SK-N-SH (cell line): Measurements from ENCODE around the gene SH2B3. TPM values are rescaled to one million over a fixed set of nuclear protein-coding genes. Genes with fewer than 3 reads are reported as not detected.
A peak's percentile ranks its signal among the peaks of the same experiment; 100 is the strongest.

Experiments used
- CTCF ChIA-PET: fragments of 300-600, 350-600 bp; formaldehyde crosslinking; extraction: SDS; loops from one replicate; lab custom pipeline; 2021; lab: Yijun Ruan, JAX
- POLR2A ChIA-PET: fragments of 350-600 bp; sonication (Branson Sonifier 250); formaldehyde crosslinking; extraction: SDS; loops from one replicate; lab custom pipeline; 2020; ENCODE audit warnings: antibody characterized with exemption, inconsistent platforms; lab: Yijun Ruan, JAX
- DNase-seq: peaks from one replicate; pipeline ENCODE4 v3.0.0; 2012
- H2AFZ ChIP-seq: fragments of 200-600 bp; sonication (generic); 2 replicates; pipeline ENCODE4 v1.8.1; 2016; ENCODE audit warnings: antibody characterized with exemption, mild to moderate bottlenecking, low read depth
- H3F3A ChIP-seq: fragments of 200-600 bp; sonication (generic); replicated peaks from 2 replicates; pipeline ENCODE3; 2016; ENCODE audit warnings: antibody characterized with exemption, mild to moderate bottlenecking; ENCODE audit not compliant: insufficient read depth
- H3K27ac ChIP-seq, 2 experiments: fragments of 200-500 bp in 1 of 2; fragments of 200-600 bp in 1 of 2; sonication (Bioruptor generic) in 1 of 2; sonication (generic), shearing (Covaris generic) in 1 of 2; 2 replicates each; pipeline versions ENCODE4 v1.5.1 to v1.6.1; 2014 to 2016; ENCODE audit warnings: low read depth in 2 of 2, inconsistent platforms in 1 of 2, low read length in 1 of 2, mild to moderate bottlenecking in 1 of 2, mixed read lengths in 1 of 2
- H3K27me3 ChIP-seq: fragments of 200-600 bp; sonication (generic), shearing (Covaris generic); 2 replicates; pipeline ENCODE4 v1.6.1; 2016; ENCODE audit warnings: mixed run types; ENCODE audit not compliant: insufficient read depth
- H3K36me3 ChIP-seq, 2 experiments: fragments of 200-500 bp in 1 of 2; fragments of 200-600 bp in 1 of 2; sonication (Bioruptor generic) in 1 of 2; sonication (generic) in 1 of 2; replicated peaks in 1 of 2; 2 replicates each; pipeline versions ENCODE3 to v1.5.1; 2014 to 2016; ENCODE audit warnings: low read length in 1 of 2, mild to moderate bottlenecking in 1 of 2; ENCODE audit not compliant: insufficient read depth in 2 of 2, control insufficient read depth in 1 of 2
- H3K4me1 ChIP-seq, 2 experiments: fragments of 200-500 bp in 1 of 2; fragments of 200-600 bp in 1 of 2; sonication (Bioruptor generic) in 1 of 2; sonication (generic), shearing (Covaris generic) in 1 of 2; 2 replicates each; pipeline versions ENCODE4 v1.5.1 to v1.6.1; 2014 to 2016; ENCODE audit warnings: low read depth in 1 of 2, low read length in 1 of 2, mixed run types in 1 of 2; ENCODE audit not compliant: insufficient read depth in 2 of 2, control insufficient read depth in 1 of 2
- H3K4me2 ChIP-seq: fragments of 200-600 bp; sonication (generic), shearing (Covaris generic); 2 replicates; pipeline ENCODE4 v1.6.1; 2017; ENCODE audit warnings: mixed run types
- H3K4me3 ChIP-seq, 2 experiments: fragments of 200-500 bp in 1 of 2; fragments of 200-600 bp in 1 of 2; sonication (Bioruptor generic) in 1 of 2; sonication (generic), shearing (Covaris generic) in 1 of 2; 2 replicates each; pipeline versions ENCODE4 v1.5.1 to v1.8.1; 2014 to 2016; ENCODE audit warnings: low read depth in 2 of 2, inconsistent platforms in 1 of 2, low read length in 1 of 2, mild to moderate bottlenecking in 1 of 2, mixed read lengths in 1 of 2, moderate library complexity in 1 of 2
- H3K79me2 ChIP-seq: fragments of 200-600 bp; sonication (generic); 2 replicates; pipeline ENCODE4 v1.8.1; 2017; ENCODE audit warnings: mild to moderate bottlenecking; ENCODE audit not compliant: insufficient read depth
- H3K9ac ChIP-seq: fragments of 200-600 bp; sonication (generic); 2 replicates; pipeline ENCODE4 v1.6.1; 2017; ENCODE audit warnings: mixed run types
- H3K9me2 ChIP-seq: fragments of 200-600 bp; sonication (generic); 2 replicates; pipeline ENCODE4 v1.6.1; 2017; ENCODE audit warnings: mixed run types
- H3K9me3 ChIP-seq: fragments of 200-600 bp; sonication (generic); 2 replicates; pipeline ENCODE4 v1.6.1; 2017; ENCODE audit warnings: mixed run types, mild to moderate bottlenecking, moderate library complexity
- H4K20me1 ChIP-seq: fragments of 200-600 bp; sonication (generic); 2 replicates; pipeline ENCODE4 v1.6.1; 2017; ENCODE audit warnings: mild to moderate bottlenecking, mixed run types; ENCODE audit not compliant: insufficient read depth
- CHD2 ChIP-seq: fragments of 150-350 bp; IDR thresholded peaks from 2 replicates; pipeline ENCODE4 v1.6.1; 2018; ENCODE audit warnings: low read length; ENCODE audit not compliant: partially characterized antibody
- EP300 ChIP-seq, 2 experiments: IDR thresholded peaks; 2 replicates each; pipeline versions ENCODE4 v1.4.0 to v1.6.1; 2012; ENCODE audit warnings: borderline replicate concordance in 1 of 2, low read depth in 1 of 2, low read length in 1 of 2
- EZH2phosphoT487 ChIP-seq: fragments of 200-600 bp; sonication (generic); IDR thresholded peaks from 2 replicates; pipeline ENCODE4 v1.6.1; 2017; ENCODE audit warnings: low read depth, mixed run types, mild to moderate bottlenecking, antibody characterized with exemption, moderate library complexity, borderline replicate concordance
- FOSL2 ChIP-seq: IDR thresholded peaks from 2 replicates; pipeline ENCODE4 v1.4.0; 2012; ENCODE audit warnings: low read depth, mild to moderate bottlenecking, moderate library complexity, borderline replicate concordance
- JUND ChIP-seq: IDR thresholded peaks from 2 replicates; pipeline ENCODE4 v1.4.0; 2012
- MXI1 ChIP-seq: IDR thresholded peaks from 2 replicates; pipeline ENCODE4 v1.6.1; 2012; ENCODE audit warnings: mild to moderate bottlenecking, low read depth, low read length, improper control_type of control experiment
- NFIC ChIP-seq: IDR thresholded peaks from 2 replicates; pipeline ENCODE4 v1.4.0; 2012; ENCODE audit warnings: borderline replicate concordance
- RXRA ChIP-seq: IDR thresholded peaks from 2 replicates; pipeline ENCODE4 v1.4.0; 2012; ENCODE audit warnings: low read depth, mild to moderate bottlenecking, borderline replicate concordance
- TAF1 ChIP-seq: IDR thresholded peaks from 2 replicates; pipeline ENCODE4 v1.6.1; 2012; ENCODE audit warnings: low read depth, mild to moderate bottlenecking, low read length, moderate library complexity, borderline replicate concordance
- TCF12 ChIP-seq: IDR thresholded peaks from 2 replicates; pipeline ENCODE4 v1.4.0; 2012
- WGBS: methylation state at CpG from one replicate; pipeline ENCODE4 v1.1.6; 2017; ENCODE audit warnings: low lambda C conversion rate; 5-methylcytosine and 5-hydroxymethylcytosine counted together
- polyA plus RNA-seq, 3 experiments: library from polyadenylated mRNA; depleted of rRNA; stranded (reverse); fragments of >200 nt; gene quantifications; 2 replicates each; pipeline ENCODE4 v1.2.3, GENCODE V29; 2012
- TF ChIP-seq, protein P1 (sequence below): IDR thresholded peaks from 2 replicates; pipeline ENCODE4; 2012
- TF ChIP-seq, protein P2 (sequence below): IDR thresholded peaks from 2 replicates; pipeline ENCODE4 v1.6.1; 2012; ENCODE audit warnings: mild to moderate bottlenecking, low read depth, low read length, moderate library complexity

Gene SH2B3
- polyA plus RNA-seq, 1 of the 3 experiments (the other 2 are of a cell fraction) = 15.6 TPM

DNA sequence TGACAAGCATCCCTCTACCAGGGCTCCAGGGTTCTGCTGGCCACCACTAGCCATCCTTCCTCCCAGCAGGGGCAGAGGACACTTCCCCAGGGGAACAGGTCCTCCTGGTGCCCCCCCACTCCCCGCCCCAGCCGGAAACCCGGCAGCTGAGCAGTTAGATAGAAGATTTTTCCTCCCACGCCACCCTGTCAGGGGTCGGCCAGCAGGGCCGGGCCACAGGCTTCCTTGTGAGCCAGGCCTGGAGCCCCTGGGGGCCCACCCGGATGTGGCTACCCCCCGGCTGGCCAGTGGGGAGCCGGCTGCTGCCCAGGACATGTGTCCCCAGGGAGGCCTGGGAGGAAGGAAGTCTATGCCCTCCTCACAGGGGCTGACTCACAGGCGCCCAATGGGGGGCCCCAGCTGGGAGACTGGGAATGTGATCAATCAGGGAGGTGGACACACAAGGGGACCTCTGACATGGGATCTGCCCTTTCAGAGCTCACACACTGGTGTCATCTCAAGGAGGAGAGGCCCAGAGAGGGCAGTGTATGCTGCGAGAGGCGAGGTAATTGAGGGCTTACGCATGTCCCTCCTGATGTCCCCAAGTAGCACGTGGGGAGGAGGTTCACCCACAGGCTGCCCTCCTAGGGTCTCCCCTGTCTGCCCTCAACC lies 4.2 kb downstream of the SH2B3 start:
- Histone ChIP-seq H3K4me1 (peaks cover 59 to 70% of the 10 kb centered on the region in 2 experiments; a peak in 3 of 4 replicates), H3F3A (peaks cover 48% of the 10 kb centered on the region), H3K79me2 (peaks cover 91% of the 10 kb centered on the region), H2AFZ (0 out of 2 replicates have a peak overlapping the region, but pooled peaks have one; percentile 0), H3K27me3 (no peaks in the 10 kb centered on the region), H3K36me3 (no peaks in the 10 kb centered on the region), H3K9me3 (no peaks in the 10 kb centered on the region), H3K4me2 (peak overlapping the region; percentile 99), H4K20me1 (peaks cover 20% of the 10 kb centered on the region), H3K27ac (peak overlapping the region; percentile 87 to 92), H3K9ac (peak overlapping the region; percentile 43; the same call in 1 of the 2 replicates)
- POLR2A ChIA-PET = no interaction called here
- CTCF ChIA-PET = interaction anchor here (1.2 to 19.6 kb wide), 3 partner anchors 12 to 41 kb away, joined by 5 to 618 read pairs (median 98); no protein-coding TSS in a partner anchor
- peak; percentile 80 for DNase-seq
- WGBS = 25% methylated on average over 9 of the region's 14 CpGs
- TF ChIP-seq RXRA (peak; percentile 5; the same call in 1 of the 2 replicates), CHD2 (no peak), TAF1 (no peak), FOSL2 (peak; percentile 58; the same call in 1 of the 2 replicates), NFIC (peak; percentile 41), TCF12 (peak; percentile 61), EP300 (IDR thresholded peaks at IDR 0.05; ENCODE audit: borderline replicate concordance in 1 of 2, low read depth in 1 of 2, low read length in 1 of 2) (peak in 1 of 2 experiments; percentile 45; a peak in 1 of 4 replicates), JUND (peak; percentile 51; the same call in 1 of the 2 replicates), MXI1 (no peak), EZH2phosphoT487 (no peak)
- TF ChIP-seq, protein P1, sequence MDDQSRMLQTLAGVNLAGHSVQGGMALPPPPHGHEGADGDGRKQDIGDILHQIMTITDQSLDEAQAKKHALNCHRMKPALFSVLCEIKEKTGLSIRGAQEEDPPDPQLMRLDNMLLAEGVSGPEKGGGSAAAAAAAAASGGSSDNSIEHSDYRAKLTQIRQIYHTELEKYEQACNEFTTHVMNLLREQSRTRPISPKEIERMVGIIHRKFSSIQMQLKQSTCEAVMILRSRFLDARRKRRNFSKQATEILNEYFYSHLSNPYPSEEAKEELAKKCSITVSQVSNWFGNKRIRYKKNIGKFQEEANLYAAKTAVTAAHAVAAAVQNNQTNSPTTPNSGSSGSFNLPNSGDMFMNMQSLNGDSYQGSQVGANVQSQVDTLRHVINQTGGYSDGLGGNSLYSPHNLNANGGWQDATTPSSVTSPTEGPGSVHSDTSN = peak; percentile 69
- TF ChIP-seq, protein P2, sequence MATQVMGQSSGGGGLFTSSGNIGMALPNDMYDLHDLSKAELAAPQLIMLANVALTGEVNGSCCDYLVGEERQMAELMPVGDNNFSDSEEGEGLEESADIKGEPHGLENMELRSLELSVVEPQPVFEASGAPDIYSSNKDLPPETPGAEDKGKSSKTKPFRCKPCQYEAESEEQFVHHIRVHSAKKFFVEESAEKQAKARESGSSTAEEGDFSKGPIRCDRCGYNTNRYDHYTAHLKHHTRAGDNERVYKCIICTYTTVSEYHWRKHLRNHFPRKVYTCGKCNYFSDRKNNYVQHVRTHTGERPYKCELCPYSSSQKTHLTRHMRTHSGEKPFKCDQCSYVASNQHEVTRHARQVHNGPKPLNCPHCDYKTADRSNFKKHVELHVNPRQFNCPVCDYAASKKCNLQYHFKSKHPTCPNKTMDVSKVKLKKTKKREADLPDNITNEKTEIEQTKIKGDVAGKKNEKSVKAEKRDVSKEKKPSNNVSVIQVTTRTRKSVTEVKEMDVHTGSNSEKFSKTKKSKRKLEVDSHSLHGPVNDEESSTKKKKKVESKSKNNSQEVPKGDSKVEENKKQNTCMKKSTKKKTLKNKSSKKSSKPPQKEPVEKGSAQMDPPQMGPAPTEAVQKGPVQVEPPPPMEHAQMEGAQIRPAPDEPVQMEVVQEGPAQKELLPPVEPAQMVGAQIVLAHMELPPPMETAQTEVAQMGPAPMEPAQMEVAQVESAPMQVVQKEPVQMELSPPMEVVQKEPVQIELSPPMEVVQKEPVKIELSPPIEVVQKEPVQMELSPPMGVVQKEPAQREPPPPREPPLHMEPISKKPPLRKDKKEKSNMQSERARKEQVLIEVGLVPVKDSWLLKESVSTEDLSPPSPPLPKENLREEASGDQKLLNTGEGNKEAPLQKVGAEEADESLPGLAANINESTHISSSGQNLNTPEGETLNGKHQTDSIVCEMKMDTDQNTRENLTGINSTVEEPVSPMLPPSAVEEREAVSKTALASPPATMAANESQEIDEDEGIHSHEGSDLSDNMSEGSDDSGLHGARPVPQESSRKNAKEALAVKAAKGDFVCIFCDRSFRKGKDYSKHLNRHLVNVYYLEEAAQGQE = no peak
- TF ChIP-seq, all 33 proteins: peak for 7
- peak overlapping the region in 1 of 2 experiments; percentile 92; a peak in 2 of 4 replicates for H3K4me3 ChIP-seq
- no peaks in the 10 kb centered on the region for H3K9me2 ChIP-seq
